HG02943 (cell line): ENCODE data around the gene FXYD1.
"Not testable (repeated sequence)": the region's sequence is repeated elsewhere in the genome, so short reads cannot be mapped to it uniquely, and the experiment has no call there.

ENCODE experiments used
- ATAC-seq: cut with Tn5 transposase; IDR thresholded peaks from one replicate; pipeline ENCODE4 v1.9.1; 2021; ENCODE audit warnings: mild to moderate bottlenecking, low read depth, moderate library complexity; ENCODE audit not compliant: unreplicated experiment

Gene FXYD1

GRCh38 chr19:35123573-35123972 lies 15.1 kb upstream of the FXYD1 start:
- no peak for ATAC-seq

DNA sequence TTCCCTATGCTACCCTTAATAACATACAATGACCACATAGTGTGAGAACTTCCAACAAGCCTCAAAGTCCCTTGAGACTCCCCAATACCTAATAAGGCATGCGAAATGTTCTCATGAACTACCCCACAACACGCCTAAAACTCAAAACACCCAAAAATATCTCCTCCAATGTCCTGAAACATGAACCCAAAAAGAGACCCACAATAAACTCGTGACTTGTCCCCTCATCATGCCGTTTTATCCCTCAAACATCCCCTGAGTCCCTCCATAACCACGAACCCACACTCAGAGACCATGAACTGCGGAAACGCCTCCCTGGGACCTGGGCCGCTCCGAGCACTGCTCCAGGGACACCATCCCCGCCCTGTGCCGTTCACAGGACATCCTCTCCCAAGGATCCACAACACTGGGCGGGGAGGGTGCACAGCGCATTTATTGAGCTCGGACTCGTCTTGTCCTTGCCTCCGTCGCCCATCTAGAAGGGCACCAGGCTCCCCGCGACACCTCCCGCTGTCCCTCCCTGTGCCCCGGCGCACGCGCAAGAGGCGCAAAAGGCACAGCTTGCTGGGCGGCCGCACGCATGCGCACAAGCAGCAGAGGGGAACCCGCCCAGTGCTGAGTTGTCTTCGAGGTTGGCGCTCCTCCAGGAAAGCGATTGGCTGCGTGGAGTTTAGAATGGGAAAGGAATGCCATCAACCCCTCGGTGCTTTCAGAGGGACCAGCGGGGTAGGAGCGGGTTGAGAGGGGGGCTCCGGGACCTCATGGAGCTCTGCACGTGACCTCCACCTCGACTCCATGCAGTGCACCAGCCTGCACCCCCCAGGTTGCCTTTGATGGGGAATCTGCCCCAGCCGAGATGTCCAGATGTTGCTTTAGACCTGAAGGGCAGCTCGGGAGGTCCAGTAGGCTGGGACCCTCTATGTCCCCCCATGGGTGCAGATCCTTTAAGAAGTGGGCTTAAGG lies 14.2 kb upstream of the FXYD1 start:
- ATAC-seq = peak; percentile 67

DNA sequence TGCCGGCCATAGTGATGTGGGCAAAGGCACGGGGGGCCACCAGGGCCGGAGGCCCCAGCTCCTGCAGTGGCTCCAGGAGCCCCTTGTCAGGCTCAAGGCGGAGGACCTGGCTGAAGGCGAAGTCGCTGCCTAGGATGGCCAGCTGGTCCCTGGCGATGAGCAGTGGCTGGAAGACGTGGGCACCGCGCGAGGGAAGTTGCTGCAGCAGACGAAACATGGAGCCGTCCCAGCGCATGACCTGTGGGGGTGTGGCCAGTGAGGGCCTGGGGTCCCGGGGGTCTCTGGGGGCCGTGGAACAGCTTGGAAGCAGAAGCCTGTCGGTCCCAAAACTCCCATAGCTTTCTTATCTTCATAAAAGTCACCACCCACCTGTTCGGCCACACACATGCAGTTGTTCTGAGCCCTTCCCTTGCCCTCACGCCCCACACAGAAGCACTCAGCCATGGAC lies 13.3 kb upstream of the FXYD1 start:
- ATAC-seq = no peak

DNA sequence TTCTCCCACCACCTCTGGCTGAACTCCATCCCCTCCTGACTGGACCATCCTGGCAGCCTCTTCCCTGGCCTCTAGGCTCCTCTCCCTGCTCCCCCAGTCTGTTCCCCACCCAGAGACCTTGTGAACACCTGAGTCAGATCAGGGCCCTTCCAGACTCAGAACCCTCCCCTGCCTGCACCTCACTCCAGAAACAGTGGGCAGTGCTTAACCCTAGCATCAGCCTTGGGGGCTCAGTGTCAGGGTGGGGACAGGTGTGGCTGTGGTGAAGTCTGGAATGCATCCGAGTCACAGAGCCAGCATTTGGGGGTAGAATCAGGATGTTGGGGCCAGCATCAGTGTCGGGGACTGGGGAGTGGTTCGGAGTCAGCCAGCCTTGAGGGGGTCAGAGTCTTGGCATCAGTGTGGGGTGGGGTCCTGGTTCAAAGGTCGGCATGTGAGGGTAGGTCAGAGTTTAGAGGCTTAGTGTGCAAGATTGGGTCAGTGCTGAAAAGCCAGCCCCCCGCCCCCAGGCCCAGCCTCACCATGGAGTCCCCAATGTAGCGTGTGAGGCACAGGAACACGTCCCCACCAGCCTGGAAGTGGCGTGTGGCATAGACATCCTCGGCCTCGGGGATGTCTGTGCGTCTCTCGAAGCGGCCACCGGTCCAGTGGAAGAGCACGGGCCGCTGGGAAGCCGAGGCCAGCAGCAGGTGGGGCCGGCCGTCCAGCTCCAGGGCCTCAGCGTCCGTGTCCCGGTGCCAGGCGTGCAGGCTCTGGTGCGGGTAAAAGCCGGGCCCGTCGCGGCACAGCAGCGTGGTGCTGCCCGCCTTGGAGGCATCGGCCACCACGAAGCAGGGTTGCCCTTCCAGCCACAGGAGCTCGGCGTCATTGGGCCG lies 12.6 kb upstream of the FXYD1 start:
- no peak for ATAC-seq

- ATAC-seq = no peak
Measured at GRCh38 chr19:35126624-35126959, 12.0 kb upstream of the FXYD1 start.

DNA sequence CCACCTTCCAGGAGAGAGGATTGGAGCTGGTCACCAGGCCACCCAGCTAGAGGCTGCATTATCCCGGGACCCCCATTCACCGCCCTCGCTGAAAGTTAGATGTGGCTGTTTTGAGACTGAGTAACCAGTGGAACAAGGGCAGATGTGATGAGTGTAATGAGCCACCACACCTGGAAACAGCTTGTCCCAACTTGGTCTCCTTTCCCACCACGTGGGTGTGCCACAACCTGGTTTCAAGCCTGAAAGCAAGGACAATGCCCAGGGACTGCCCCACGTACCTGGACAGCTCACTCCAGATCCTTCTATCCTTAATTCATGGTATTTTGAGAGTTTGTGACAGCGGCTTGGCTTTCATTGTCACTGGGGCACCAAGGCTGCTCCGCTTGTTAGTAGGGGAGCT lies 10.8 kb upstream of the FXYD1 start:
- ATAC-seq = no peak

DNA sequence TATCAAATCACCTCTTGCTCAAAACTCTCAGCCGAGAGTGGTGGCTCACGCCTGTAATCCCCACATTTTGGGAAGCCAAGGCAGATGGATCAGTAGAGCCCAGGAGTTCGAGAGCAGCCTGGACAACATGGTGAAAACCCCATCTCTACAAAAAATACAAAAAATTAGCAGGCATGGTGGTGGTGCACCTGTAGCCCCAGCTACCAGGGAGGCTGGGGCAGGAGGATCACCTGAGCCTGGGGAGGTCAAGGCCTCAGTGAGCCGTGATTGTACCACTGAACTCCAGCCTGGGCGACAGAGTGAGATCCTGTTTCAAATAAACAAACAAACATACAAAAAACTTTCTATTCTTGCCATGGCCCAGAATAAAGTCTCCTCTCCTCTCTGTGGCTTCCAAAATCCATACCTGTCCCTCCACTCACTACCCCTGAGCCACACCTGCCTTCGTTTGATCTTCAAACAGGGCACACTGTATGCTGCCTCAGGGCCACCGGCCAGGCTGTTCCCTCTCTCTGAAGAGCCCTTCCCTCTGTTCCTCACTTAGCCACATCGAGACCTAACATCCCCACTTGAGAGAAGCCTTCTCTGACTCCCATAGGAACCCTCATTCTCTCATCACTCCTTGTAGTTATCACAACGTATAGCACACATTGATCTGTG lies 10.1 kb upstream of the FXYD1 start:
- no peak for ATAC-seq

GRCh38 chr19:35129724-35130274 lies 8.8 kb upstream of the FXYD1 start:
- not testable (repeated sequence) for ATAC-seq

DNA sequence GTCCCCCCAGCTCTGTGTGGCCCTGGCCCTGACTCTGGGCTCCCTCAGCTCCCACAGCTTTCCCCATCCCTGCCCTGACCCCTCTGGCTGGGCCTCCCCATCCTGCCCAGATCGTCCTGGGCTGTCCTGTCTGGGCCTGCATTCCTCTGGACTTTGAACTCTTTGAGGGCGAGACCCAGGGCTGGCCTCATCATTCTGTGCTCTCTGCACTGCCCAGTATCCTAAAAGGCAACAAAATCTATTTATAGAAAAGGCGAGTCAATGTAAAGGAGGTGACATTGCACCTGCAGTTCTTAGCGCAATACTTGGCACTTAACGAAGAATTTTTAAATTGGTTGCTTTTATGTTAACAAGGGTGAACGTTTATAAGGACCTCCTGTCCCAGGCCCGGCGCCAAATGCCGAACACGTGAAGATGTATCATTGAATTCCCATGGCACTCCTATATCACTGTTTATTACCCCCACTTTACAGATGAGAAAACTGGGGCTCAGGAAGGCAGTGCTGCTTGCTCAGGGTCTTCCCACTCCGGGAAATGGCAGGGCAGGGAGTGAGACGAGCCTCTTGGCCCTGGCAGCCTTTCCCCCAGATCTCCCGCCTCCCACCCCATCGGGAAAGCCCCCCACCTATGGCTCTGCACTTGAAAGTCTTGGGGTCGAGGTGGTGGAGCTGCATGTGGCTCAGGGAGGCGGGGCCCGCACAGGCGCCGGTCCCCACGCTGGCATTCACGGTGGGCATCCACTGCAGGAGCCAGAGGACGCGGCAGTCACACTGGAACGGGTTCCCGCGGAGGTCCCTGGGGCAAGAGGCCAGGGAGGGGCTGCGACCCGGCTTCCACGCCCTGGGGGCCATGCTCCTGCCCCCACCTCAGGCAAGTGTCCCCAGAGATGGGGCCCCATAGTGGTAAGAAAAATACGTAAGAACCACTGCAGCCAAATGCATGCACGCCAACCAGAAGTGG lies 7.6 kb upstream of the FXYD1 start:
- ATAC-seq = no peak

DNA sequence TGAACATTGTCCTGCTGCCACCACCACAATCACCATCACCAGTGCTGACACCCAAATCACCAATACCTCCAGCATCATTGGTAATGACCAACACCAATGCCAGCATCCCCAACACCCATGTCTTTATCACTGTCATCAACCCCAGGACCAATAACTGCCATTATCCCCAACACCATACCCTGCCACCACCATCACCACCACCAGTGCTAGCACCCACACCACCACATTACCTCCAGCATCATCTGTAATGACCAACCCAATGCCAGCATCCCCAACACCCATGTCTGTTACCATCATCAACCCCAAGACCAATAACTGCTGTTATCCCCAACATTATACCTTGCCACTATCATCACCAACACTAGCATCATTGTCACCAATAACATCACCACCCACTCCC lies 6.4 kb upstream of the FXYD1 start:
- ATAC-seq = no peak

DNA sequence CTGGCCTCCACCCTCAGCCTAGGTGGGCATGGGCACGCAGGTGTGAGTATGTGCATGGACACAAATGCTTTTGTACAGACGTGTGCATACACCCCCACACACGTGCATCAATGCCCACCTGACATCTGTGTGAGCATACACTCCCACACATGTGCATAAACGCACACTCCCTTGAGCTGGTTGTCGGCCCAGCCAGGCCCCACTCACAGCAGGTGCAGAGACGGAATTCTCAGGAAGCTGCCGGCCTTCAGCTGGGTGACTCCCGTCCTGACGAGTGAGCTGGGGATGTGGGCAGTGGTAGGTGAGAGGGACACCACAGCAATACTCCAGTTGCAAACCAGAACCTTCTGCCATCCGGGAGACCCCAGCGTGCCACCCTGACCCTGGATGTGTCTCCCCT lies 4.8 kb upstream of the FXYD1 start:
- ATAC-seq = no peak

DNA sequence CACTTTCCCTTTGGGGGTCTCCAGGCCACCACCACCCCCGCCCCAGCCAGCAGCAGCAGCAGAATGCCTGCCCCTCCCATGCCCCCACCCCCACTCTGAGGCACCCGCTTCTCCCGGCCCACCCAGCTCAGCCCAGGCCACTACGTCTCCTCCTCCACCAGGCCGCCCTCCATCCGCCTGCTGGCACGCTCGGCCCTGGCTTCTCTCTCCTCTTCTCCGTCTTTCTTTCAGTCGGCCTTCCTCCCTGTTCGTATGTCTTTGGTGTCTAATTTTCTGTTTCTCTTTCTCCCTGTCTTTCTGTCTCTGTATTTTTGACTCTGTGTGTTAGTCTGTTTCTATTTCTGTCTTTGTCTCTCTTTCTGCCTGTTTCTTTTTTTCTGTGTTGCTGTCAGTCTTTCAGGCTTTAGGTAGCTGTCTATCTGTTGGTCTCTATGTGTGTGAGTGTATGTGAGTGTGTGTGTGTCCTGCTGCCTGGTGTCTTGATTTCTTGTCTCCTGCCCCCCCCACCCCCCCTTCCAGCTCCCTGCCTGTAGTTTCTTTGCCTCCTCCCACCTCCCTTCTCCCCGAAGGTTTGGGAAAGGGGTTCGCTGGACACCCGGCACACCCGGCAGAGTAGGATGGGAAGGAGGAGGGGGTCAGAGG lies 3.9 kb upstream of the FXYD1 start, which contains the start of gene LGI4:
LGI4 (minus strand) TSS at position 459 of the 642 bp plus-strand sequence; CDS start at position 80, 379 bp downstream.
- no peak for ATAC-seq

- ATAC-seq = no peak
Measured at GRCh38 chr19:35135389-35135909, 3.2 kb upstream of the FXYD1 start.

- no peak for ATAC-seq
Measured at GRCh38 chr19:35136231-35136630, 2.4 kb upstream of the FXYD1 start.

DNA sequence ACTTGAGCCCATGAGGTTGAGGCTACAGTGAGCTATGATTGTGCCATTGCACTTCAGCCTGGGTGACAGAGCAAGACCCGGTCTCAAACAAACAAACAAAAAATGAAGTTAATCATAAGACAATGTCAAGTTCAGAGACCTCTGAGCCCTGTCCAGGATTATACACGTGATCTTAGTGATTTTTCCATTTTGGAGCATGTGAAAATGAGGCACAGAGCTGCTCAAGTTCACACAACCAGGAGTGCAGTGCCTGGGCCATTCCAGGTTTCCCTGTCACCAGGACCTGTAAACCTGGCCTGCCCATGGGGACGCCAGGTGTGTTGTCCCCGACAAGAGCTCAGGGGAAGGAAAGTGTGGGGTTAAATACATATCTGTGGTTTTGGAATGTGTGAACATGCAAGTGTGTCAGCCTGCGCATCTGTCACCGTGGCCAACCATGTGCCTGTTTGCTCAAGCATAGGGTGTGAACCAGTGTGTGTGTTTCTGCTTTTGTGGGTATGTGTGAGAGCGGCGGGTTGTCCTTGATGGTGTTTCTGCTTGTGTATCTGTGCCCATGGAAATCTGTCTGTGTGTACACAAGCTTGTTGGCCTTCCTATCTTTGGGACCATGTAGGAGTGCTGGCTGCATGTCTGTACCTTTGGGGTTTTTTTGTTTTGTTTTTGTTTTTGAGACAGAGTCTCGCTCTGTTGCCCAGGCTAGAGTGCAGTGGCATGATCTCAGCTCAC lies 1.5 kb upstream of the FXYD1 start:
- no peak for ATAC-seq

GRCh38 chr19:35140207-35140961 lies 1.8 kb downstream of the FXYD1 start:
- no peak for ATAC-seq
